IMR-90 (cell line): ENCODE data around the gene TTLL11. TPM values are rescaled to one million over a fixed set of nuclear protein-coding genes. Genes with fewer than 3 reads are reported as not detected.

Experiments used
- ATAC-seq: fragments of 200-7000 bp; cut with Tn5 transposase; 2 replicates; pipeline ENCODE4 v1.9.1; 2020; ENCODE audit warnings: low read depth, mild to moderate bottlenecking, moderate library complexity
- BruUV-seq: library from RNA; stranded (reverse); fragments of 400-500 nt; replicated peaks from 2 replicates; lab custom pipeline; 2021; lab: Mats Ljungman, UMichigan
- CTCF ChIA-PET: fragments of 300-600 bp; formaldehyde crosslinking; extraction: SDS; loops from one replicate; lab custom pipeline; 2021; ENCODE audit warnings: antibody characterized with exemption; lab: Yijun Ruan, JAX
- POLR2A ChIA-PET: fragments of 300-600 bp; sonication (Branson Sonifier 250); formaldehyde crosslinking; loops from one replicate; lab custom pipeline; 2022; ENCODE audit warnings: antibody characterized with exemption; ENCODE audit not compliant: unreplicated experiment; lab: Charles Lee
- DNase-seq: peaks from one replicate; pipeline ENCODE4 v3.0.0; 2013
- H2AFZ ChIP-seq: replicated peaks from 2 replicates; pipeline ENCODE3; 2013; ENCODE audit warnings: low read length, mild to moderate bottlenecking; ENCODE audit not compliant: poor library complexity
- H2AK5ac ChIP-seq: 2 replicates; pipeline ENCODE4 v1.6.1; 2013; ENCODE audit warnings: low read depth, low read length, inconsistent platforms
- H2AK9ac ChIP-seq: replicated peaks from 2 replicates; pipeline ENCODE3; 2013; ENCODE audit warnings: mild to moderate bottlenecking, low read depth, low read length, moderate library complexity; ENCODE audit not compliant: poor library complexity
- H2BK120ac ChIP-seq: 2 replicates; pipeline ENCODE4 v1.6.1; 2013; ENCODE audit warnings: low read depth, low read length, inconsistent platforms
- H2BK15ac ChIP-seq: 3 replicates; pipeline ENCODE4 v1.6.1; 2013; ENCODE audit warnings: low read depth, low read length, inconsistent platforms
- H2BK20ac ChIP-seq: 2 replicates; pipeline ENCODE4 v1.6.1; 2013; ENCODE audit warnings: low read depth, mild to moderate bottlenecking, inconsistent platforms, low read length, moderate library complexity
- H2BK5ac ChIP-seq: 2 replicates; pipeline ENCODE4 v1.6.1; 2013; ENCODE audit warnings: mild to moderate bottlenecking, low read depth, low read length, inconsistent platforms; ENCODE audit not compliant: poor library complexity, severe bottlenecking
- H3K14ac ChIP-seq: replicated peaks from 2 replicates; pipeline ENCODE4 v1.6.1; 2013; ENCODE audit warnings: low read depth, low read length, inconsistent platforms
- H3K18ac ChIP-seq: 2 replicates; pipeline ENCODE4 v1.6.1; 2013; ENCODE audit warnings: low read depth, low read length, control low read depth
- H3K23ac ChIP-seq: 2 replicates; pipeline ENCODE4 v1.6.1; 2013; ENCODE audit warnings: low read depth, low read length, inconsistent platforms
- H3K27ac ChIP-seq: 2 replicates; pipeline ENCODE4 v1.5.1; 2013; ENCODE audit warnings: mild to moderate bottlenecking, control low read depth, low read length; ENCODE audit not compliant: insufficient read depth
- H3K27me3 ChIP-seq: 2 replicates; pipeline ENCODE4 v1.6.1; 2013; ENCODE audit warnings: low read length; ENCODE audit not compliant: control insufficient read depth, insufficient read depth
- H3K36me3 ChIP-seq: 2 replicates; pipeline ENCODE4 v1.6.1; 2013; ENCODE audit warnings: low read length, mixed read lengths; ENCODE audit not compliant: control insufficient read depth, insufficient read depth
- H3K4ac ChIP-seq: 2 replicates; pipeline ENCODE4 v1.6.1; 2013; ENCODE audit warnings: low read depth, low read length, inconsistent platforms
- H3K4me1 ChIP-seq: 2 replicates; pipeline ENCODE4 v1.6.1; 2013; ENCODE audit warnings: low read length, mixed read lengths; ENCODE audit not compliant: control insufficient read depth, insufficient read depth
- H3K4me2 ChIP-seq: 2 replicates; pipeline ENCODE4 v1.6.1; 2013; ENCODE audit warnings: low read depth, mild to moderate bottlenecking, control low read depth, low read length, moderate library complexity
- H3K4me3 ChIP-seq: 2 replicates; pipeline ENCODE4 v1.5.1; 2013; ENCODE audit warnings: low read depth, mild to moderate bottlenecking, control low read depth, low read length, moderate library complexity; ENCODE audit not compliant: insufficient read depth
- H3K56ac ChIP-seq: 2 replicates; pipeline ENCODE4 v1.6.1; 2013; ENCODE audit warnings: low read length, inconsistent platforms; ENCODE audit not compliant: insufficient read depth; ENCODE audit errors: extremely low read depth
- H3K79me1 ChIP-seq, 2 experiments: 2 replicates each; pipeline ENCODE4 v1.6.1; 2013; ENCODE audit warnings: low read length in 2 of 2, inconsistent platforms in 1 of 2, low read depth in 1 of 2
- H3K9ac ChIP-seq: 2 replicates; pipeline ENCODE4 v1.6.1; 2013; ENCODE audit warnings: low read depth, low read length, control low read depth
- H3K9me1 ChIP-seq: 2 replicates; pipeline ENCODE4 v1.6.1; 2013; ENCODE audit warnings: low read length, inconsistent platforms; ENCODE audit not compliant: insufficient read depth
- H3K9me3 ChIP-seq: 2 replicates; pipeline ENCODE4 v1.6.1; 2013; ENCODE audit warnings: low read length; ENCODE audit not compliant: control insufficient read depth, insufficient read depth
- H4K20me1 ChIP-seq: 2 replicates; pipeline ENCODE4 v1.6.1; 2013; ENCODE audit warnings: low read length, inconsistent platforms; ENCODE audit not compliant: insufficient read depth
- H4K5ac ChIP-seq: 2 replicates; pipeline ENCODE4 v1.6.1; 2013; ENCODE audit warnings: mild to moderate bottlenecking, low read depth, low read length, control low read depth
- H4K8ac ChIP-seq, 2 experiments: 2 replicates each; pipeline ENCODE4 v1.6.1; 2013; ENCODE audit warnings: low read depth in 2 of 2, low read length in 2 of 2, control low read depth in 1 of 2, inconsistent platforms in 1 of 2
- H4K91ac ChIP-seq: 2 replicates; pipeline ENCODE4 v1.6.1; 2013; ENCODE audit warnings: low read depth, low read length, inconsistent platforms; ENCODE audit not compliant: insufficient read depth
- CEBPB ChIP-seq: IDR thresholded peaks from 2 replicates; pipeline ENCODE4 v1.6.1; 2012; ENCODE audit warnings: low read depth, low read length, improper control_type of control experiment
- MXI1 ChIP-seq: IDR thresholded peaks from 2 replicates; pipeline ENCODE4 v1.6.1; 2012; ENCODE audit warnings: low read depth, mild to moderate bottlenecking, low read length, moderate library complexity, borderline replicate concordance
- POLR2A ChIP-seq: IDR thresholded peaks from 2 replicates; pipeline ENCODE4 v1.6.1; 2012; ENCODE audit warnings: mild to moderate bottlenecking, low read depth, low read length
- RAD21 ChIP-seq: IDR thresholded peaks from 2 replicates; pipeline ENCODE4 v1.6.1; 2012; ENCODE audit warnings: low read length, improper control_type of control experiment
- WGBS, 2 experiments: methylation state at CpG; one replicate each; pipeline versions ENCODE4 v1.1.5 to v1.1.7; 2013; ENCODE audit warnings: missing lambda C conversion rate in 2 of 2; ENCODE audit not compliant: insufficient read length in 1 of 2; ENCODE audit errors: extremely low coverage in 2 of 2; 5-methylcytosine and 5-hydroxymethylcytosine counted together
- dilution Hi-C: fragments of 300-500 bp; cut with HindIII; formaldehyde crosslinking; loops from one replicate; pipeline ENCODE4 v1.14.3; 2018; ENCODE audit warnings: low sequenced_read_pairs; ENCODE audit not compliant: unreplicated experiment
- in situ Hi-C: fragments of 300-500 bp; cut with MboI; formaldehyde crosslinking; loops from 3 replicates; pipeline ENCODE4 v1.14.3; 2019; ENCODE audit warnings: low sequenced_read_pairs, inconsistent platforms, mixed read lengths
- intact Hi-C: fragments of 100-400 bp; cut with micrococcal nuclease; formaldehyde crosslinking; loops from 2 replicates; pipeline ENCODE4 v1.10.0; 2022
- polyA plus RNA-seq, 3 experiments: library from polyadenylated mRNA; depleted of rRNA; stranded (reverse); fragments of >200 nt; gene quantifications; 2 replicates each; pipeline ENCODE4 v1.2.3, GENCODE V29; 2012; ENCODE audit warnings: low replicate concordance in 1 of 3
- total RNA-seq: library from RNA; depleted of rRNA; stranded (reverse); fragments of >200 nt; gene quantifications from 2 replicates; pipeline ENCODE4 v1.2.3, GENCODE V29; 2012
- TF ChIP-seq, protein P1 (sequence below): fragments of 150-350 bp; IDR thresholded peaks from 2 replicates; pipeline ENCODE4 v1.6.1; 2017; ENCODE audit warnings: mild to moderate bottlenecking, antibody characterized with exemption, low read length, low read depth

Gene TTLL11
- total and polyA plus RNA-seq, 2 of the 4 experiments (the other 2 are of a cell fraction): 2.0 to 4.6 TPM

DNA sequence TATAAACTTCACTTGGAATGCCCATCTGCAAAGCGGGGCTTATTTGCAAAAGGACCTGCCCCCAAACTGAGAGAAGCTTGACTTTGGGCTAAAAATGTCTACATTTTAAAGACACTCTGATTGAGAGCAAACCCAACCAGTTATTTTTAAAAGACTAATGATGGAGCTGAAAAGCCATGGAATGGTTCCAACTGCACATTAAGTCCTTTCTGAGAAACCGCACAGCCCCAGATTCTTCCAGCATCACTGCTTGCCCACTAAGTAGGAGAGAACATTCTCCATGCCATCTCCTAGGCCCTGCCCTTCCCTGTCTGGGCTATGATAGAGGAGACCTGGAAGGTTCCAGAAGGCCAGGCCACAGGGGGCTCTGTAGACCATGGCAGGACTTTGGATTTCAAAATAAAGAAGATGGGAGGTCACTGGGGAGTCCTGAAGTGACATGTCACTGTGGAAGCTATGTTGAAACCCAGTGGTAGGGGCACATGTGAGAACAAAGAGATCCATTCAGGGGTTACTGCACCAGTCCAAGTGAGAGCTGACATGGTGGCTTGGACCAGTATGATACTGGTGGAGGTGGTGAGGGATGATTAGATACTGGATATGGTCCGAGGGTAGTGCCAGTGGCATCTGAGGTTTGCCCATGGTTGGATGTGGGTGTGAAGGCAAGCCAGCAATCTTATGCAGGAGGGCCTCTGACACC is 262.5 kb downstream of the TTLL11 start:
- Histone ChIP-seq H2AK5ac (no peak overlapping the region), H3K14ac (no peak overlapping the region), H3K27me3 (no peaks in the 10 kb centered on the region), H2AFZ (no peak overlapping the region), H2AK9ac (no peak overlapping the region), H4K8ac (no peak overlapping the region), H2BK20ac (0 out of 2 replicates have a peak overlapping the region, but pooled peaks have one; percentile 37), H2BK15ac (no peak overlapping the region), H2BK5ac (no peak overlapping the region), H3K9me3 (no peaks in the 10 kb centered on the region), H4K91ac (no peak overlapping the region), H3K79me1 (no peaks in the 10 kb centered on the region; a peak in 1 of 4 replicates), H4K5ac (no peak overlapping the region), H3K4me1 (no peaks in the 10 kb centered on the region), H2BK120ac (no peak overlapping the region), H3K23ac (no peak overlapping the region; the same call in 1 of the 2 replicates), H3K9ac (no peak overlapping the region), H3K18ac (no peak overlapping the region), H3K36me3 (no peaks in the 10 kb centered on the region), H3K4me3 (no peak overlapping the region), H3K9me1 (peaks cover 3% of the 10 kb centered on the region; the same call in 1 of the 2 replicates), H3K4ac (no peak overlapping the region), H3K56ac (no peak overlapping the region), H3K4me2 (no peak overlapping the region), H3K27ac (no peak overlapping the region), H4K20me1 (no peaks in the 10 kb centered on the region)
- in situ Hi-C loops (no loop called here), dilution Hi-C loops (no loop called here), intact Hi-C loops (no loop called here)
- ChIA-PET POLR2A (no interaction called here), CTCF (no interaction called here)
- no TSS peak for BruUV-seq
- 100% methylated on average over 1 of the region's 3 CpGs; no CpG with 5 or more reads in 1 of the 2 experiments for WGBS, 2 experiments
- ATAC-seq (no peak), DNase-seq (no peak)
- no peak for TF ChIP-seq CEBPB
- TF ChIP-seq MXI1: no peak
- TF ChIP-seq POLR2A: no peak
- TF ChIP-seq, protein P1, sequence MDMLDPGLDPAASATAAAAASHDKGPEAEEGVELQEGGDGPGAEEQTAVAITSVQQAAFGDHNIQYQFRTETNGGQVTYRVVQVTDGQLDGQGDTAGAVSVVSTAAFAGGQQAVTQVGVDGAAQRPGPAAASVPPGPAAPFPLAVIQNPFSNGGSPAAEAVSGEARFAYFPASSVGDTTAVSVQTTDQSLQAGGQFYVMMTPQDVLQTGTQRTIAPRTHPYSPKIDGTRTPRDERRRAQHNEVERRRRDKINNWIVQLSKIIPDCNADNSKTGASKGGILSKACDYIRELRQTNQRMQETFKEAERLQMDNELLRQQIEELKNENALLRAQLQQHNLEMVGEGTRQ: no peak
- no peak for TF ChIP-seq RAD21
